ENCODE measurements around the gene KDM4B. TPM values are rescaled to one million over a fixed set of nuclear protein-coding genes. Genes with fewer than 3 reads are reported as not detected.

Gene KDM4B
- total RNA-seq, 1 experiment from 2014 or later = 35.9 TPM

DNA sequence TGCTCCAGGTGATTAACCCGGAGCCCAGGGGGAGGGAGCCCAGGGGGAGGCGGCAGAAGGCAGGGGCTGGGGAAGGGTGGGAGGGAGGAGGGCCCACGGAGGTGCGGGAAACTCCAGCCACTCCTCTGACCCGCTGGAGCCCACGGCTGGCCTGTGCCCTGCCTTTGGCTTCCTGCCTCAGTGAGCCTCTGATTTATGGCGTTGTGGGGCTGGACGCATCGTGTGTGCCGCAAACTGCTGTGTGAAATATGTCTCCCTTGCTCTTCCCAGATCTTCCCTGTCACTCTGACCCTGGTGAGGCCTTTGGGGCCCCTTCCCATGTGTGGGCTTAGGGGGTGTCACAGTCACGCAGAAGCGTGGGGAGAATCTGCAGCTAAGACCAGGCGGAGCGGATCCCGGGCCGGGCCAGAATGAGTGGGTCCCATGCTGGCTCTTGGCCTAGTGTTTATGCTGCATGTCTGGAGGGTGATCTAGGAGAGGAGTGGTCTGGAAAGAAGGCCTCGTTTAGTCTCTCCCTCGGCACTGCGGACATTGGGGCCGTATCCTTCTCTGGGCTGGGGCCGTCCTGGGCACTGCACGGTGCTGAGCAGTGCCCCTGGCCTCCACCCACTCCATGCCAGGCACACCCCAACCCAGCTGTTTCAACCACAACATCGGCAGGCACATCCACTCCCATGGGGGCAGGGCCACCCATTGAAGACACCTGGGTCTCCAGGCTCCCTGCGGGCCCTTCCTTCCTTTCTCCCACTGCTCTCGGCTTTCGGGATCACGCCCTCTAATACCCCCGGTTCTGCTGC, 123.0 kb downstream of the KDM4B start:
- no peak overlapping the region for H3K4me2 ChIP-seq (ENCODE audit: low read length)
- H3K9me3 ChIP-seq (ENCODE audit: control insufficient read depth in 1 of 2, insufficient read depth in 1 of 2, low read depth in 1 of 2, low read length in 2 of 2) = no peaks in the 10 kb centered on the region
- ChIA-PET POLR2A (no interaction called here), RAD21 (ENCODE audit: low non-redundant PET in 1 of 2, low total read pairs in 2 of 2, uncharacterized antibody in 2 of 2, unreplicated experiment in 2 of 2) (no interaction called here), CTCF (no interaction called here)
- no peaks in the 10 kb centered on the region for H3K9me2 ChIP-seq (ENCODE audit: insufficient read depth)
- intact Hi-C loops (cut with micrococcal nuclease) = no loop called here
- no TSS peak for BruUV-seq (replicated peaks)
- no peaks in the 10 kb centered on the region for H3K27me3 ChIP-seq (ENCODE audit: insufficient read depth, low read length)
- no peaks in the 10 kb centered on the region; a peak in 1 of 4 replicates for H3K36me3 ChIP-seq (ENCODE audit: control insufficient read depth in 1 of 2, insufficient read depth in 2 of 2, low read length in 2 of 2)
- H3K79me2 ChIP-seq (ENCODE audit: insufficient read depth, low read length) = no peaks in the 10 kb centered on the region
- DNase-seq (ENCODE audit: low read depth, low spot score) (no peak), ATAC-seq (no peak)
- H3K27ac ChIP-seq (ENCODE audit: low read depth, low read length) = no peak overlapping the region
- TF ChIP-seq EZH2phosphoT487 (IDR thresholded peaks at IDR 0.05; ENCODE audit: borderline replicate concordance) = no peak
- TF ChIP-seq, protein P1, sequence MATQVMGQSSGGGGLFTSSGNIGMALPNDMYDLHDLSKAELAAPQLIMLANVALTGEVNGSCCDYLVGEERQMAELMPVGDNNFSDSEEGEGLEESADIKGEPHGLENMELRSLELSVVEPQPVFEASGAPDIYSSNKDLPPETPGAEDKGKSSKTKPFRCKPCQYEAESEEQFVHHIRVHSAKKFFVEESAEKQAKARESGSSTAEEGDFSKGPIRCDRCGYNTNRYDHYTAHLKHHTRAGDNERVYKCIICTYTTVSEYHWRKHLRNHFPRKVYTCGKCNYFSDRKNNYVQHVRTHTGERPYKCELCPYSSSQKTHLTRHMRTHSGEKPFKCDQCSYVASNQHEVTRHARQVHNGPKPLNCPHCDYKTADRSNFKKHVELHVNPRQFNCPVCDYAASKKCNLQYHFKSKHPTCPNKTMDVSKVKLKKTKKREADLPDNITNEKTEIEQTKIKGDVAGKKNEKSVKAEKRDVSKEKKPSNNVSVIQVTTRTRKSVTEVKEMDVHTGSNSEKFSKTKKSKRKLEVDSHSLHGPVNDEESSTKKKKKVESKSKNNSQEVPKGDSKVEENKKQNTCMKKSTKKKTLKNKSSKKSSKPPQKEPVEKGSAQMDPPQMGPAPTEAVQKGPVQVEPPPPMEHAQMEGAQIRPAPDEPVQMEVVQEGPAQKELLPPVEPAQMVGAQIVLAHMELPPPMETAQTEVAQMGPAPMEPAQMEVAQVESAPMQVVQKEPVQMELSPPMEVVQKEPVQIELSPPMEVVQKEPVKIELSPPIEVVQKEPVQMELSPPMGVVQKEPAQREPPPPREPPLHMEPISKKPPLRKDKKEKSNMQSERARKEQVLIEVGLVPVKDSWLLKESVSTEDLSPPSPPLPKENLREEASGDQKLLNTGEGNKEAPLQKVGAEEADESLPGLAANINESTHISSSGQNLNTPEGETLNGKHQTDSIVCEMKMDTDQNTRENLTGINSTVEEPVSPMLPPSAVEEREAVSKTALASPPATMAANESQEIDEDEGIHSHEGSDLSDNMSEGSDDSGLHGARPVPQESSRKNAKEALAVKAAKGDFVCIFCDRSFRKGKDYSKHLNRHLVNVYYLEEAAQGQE (IDR thresholded peaks at IDR 0.05; ENCODE audit: low read depth) = no peak
- TF ChIP-seq SIN3A (IDR thresholded peaks at IDR 0.05; ENCODE audit: low read depth) = no peak
- TF ChIP-seq, protein P2, sequence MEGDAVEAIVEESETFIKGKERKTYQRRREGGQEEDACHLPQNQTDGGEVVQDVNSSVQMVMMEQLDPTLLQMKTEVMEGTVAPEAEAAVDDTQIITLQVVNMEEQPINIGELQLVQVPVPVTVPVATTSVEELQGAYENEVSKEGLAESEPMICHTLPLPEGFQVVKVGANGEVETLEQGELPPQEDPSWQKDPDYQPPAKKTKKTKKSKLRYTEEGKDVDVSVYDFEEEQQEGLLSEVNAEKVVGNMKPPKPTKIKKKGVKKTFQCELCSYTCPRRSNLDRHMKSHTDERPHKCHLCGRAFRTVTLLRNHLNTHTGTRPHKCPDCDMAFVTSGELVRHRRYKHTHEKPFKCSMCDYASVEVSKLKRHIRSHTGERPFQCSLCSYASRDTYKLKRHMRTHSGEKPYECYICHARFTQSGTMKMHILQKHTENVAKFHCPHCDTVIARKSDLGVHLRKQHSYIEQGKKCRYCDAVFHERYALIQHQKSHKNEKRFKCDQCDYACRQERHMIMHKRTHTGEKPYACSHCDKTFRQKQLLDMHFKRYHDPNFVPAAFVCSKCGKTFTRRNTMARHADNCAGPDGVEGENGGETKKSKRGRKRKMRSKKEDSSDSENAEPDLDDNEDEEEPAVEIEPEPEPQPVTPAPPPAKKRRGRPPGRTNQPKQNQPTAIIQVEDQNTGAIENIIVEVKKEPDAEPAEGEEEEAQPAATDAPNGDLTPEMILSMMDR (IDR thresholded peaks at IDR 0.05 in 2 of 3, conservative IDR thresholded peaks at IDR 0.05 in 1 of 3; ENCODE audit: borderline replicate concordance in 1 of 3, insufficient read depth in 1 of 3, low read depth in 2 of 3, low read length in 2 of 3) = no peak
- no peak for TF ChIP-seq POLR2A (IDR thresholded peaks at IDR 0.05; ENCODE audit: borderline replicate concordance, extremely low read depth, insufficient read depth, insufficient read length)
- TF ChIP-seq ZFX (IDR thresholded peaks at IDR 0.05) = no peak
- no peak for TF ChIP-seq JUND (IDR thresholded peaks at IDR 0.05)
- no peak for TF ChIP-seq EZH2 (IDR thresholded peaks at IDR 0.05)
- no peak for TF ChIP-seq RAD21 (IDR thresholded peaks at IDR 0.05; ENCODE audit: low read depth)
- TF ChIP-seq, protein P3, sequence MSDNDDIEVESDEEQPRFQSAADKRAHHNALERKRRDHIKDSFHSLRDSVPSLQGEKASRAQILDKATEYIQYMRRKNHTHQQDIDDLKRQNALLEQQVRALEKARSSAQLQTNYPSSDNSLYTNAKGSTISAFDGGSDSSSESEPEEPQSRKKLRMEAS (IDR thresholded peaks at IDR 0.05) = no peak
- no peak for TF ChIP-seq YY1 (IDR thresholded peaks at IDR 0.05; ENCODE audit: extremely low read depth, insufficient replicate concordance, low read depth, low read length)
- no peak for TF ChIP-seq CEBPB (IDR thresholded peaks at IDR 0.05; ENCODE audit: low read depth)
- no peak for TF ChIP-seq SRF (IDR thresholded peaks at IDR 0.05; ENCODE audit: low read depth)
- TF ChIP-seq, protein P4, sequence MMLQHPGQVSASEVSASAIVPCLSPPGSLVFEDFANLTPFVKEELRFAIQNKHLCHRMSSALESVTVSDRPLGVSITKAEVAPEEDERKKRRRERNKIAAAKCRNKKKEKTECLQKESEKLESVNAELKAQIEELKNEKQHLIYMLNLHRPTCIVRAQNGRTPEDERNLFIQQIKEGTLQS (IDR thresholded peaks at IDR 0.05) = no peak
- no peak for TF ChIP-seq ZNF274 (IDR thresholded peaks at IDR 0.05; ENCODE audit: low read depth, low read length)
- TF ChIP-seq ELF1 (IDR thresholded peaks at IDR 0.05; ENCODE audit: borderline replicate concordance, low read depth) = no peak
- no peak for TF ChIP-seq EGR1 (IDR thresholded peaks at IDR 0.05; ENCODE audit: low read depth)
- no peak for TF ChIP-seq POLR2AphosphoS5 (IDR thresholded peaks at IDR 0.05; ENCODE audit: low read depth, low read length)
- TF ChIP-seq SP1 (IDR thresholded peaks at IDR 0.05; ENCODE audit: low read depth) = no peak
- TF ChIP-seq, protein P5, sequence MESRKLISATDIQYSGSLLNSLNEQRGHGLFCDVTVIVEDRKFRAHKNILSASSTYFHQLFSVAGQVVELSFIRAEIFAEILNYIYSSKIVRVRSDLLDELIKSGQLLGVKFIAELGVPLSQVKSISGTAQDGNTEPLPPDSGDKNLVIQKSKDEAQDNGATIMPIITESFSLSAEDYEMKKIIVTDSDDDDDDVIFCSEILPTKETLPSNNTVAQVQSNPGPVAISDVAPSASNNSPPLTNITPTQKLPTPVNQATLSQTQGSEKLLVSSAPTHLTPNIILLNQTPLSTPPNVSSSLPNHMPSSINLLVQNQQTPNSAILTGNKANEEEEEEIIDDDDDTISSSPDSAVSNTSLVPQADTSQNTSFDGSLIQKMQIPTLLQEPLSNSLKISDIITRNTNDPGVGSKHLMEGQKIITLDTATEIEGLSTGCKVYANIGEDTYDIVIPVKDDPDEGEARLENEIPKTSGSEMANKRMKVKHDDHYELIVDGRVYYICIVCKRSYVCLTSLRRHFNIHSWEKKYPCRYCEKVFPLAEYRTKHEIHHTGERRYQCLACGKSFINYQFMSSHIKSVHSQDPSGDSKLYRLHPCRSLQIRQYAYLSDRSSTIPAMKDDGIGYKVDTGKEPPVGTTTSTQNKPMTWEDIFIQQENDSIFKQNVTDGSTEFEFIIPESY (IDR thresholded peaks at IDR 0.05; ENCODE audit: extremely low read depth, insufficient replicate concordance, low read length) = no peak
- no peaks in the 10 kb centered on the region for H3K4me1 ChIP-seq (ENCODE audit: control insufficient read depth in 1 of 2, insufficient read depth in 2 of 2, low read length in 2 of 2)
- no peak overlapping the region for H2AFZ ChIP-seq (ENCODE audit: low read depth, low read length, poor library complexity, severe bottlenecking)
- no peak overlapping the region for H3K9ac ChIP-seq (ENCODE audit: low read length)
- H3K4me3 ChIP-seq (replicated peaks in 1 of 2; ENCODE audit: low read depth in 1 of 2, low read length in 2 of 2) = no peak overlapping the region
- H4K20me1 ChIP-seq (ENCODE audit: insufficient read depth) = no peaks in the 10 kb centered on the region

All from HCT116 (cell line).